HepG2 (cell line): ENCODE measurements around the gene OTOP3. TPM values are rescaled to one million over a fixed set of nuclear protein-coding genes. Genes with fewer than 3 reads are reported as not detected.

Source experiments
- BRD4 ChIP-seq: sonication (generic); formaldehyde crosslinking; IDR thresholded peaks from 2 replicates; pipeline ENCODE4 v1.4.0; 2020; ENCODE audit warnings: missing genetic modification reagents
- FOXA3 ChIP-seq: IDR thresholded peaks from 2 replicates; pipeline ENCODE4 v1.6.1; 2016; ENCODE audit warnings: missing genetic modification reagents, missing compliant biosample characterization
- HNRNPK ChIP-seq: fragments of 200-400 bp; formaldehyde crosslinking; IDR thresholded peaks from 2 replicates; pipeline ENCODE4 v1.6.1; 2018; ENCODE audit warnings: low read length, low read depth, moderate library complexity, mild to moderate bottlenecking; ENCODE audit not compliant: poor library complexity, severe bottlenecking
- NONO ChIP-seq, 2 experiments: fragments of 450-650 bp in 1 of 2; sonication (generic) in 1 of 2; formaldehyde crosslinking in 1 of 2; IDR thresholded peaks in 1 of 2; conservative IDR thresholded peaks in 1 of 2; 2 replicates each; pipeline versions ENCODE4 v1.6.1 to v1.8.0; 2017 to 2022; ENCODE audit warnings: mild to moderate bottlenecking in 1 of 2, missing genetic modification reagents in 1 of 2, moderate library complexity in 1 of 2
- PAX8 ChIP-seq: sonication (generic); formaldehyde crosslinking; IDR thresholded peaks from 2 replicates; pipeline ENCODE4 v1.8.0; 2022; ENCODE audit warnings: mild to moderate bottlenecking, missing genetic modification reagents, borderline replicate concordance
- PHF20 ChIP-seq: sonication (generic); formaldehyde crosslinking; IDR thresholded peaks from 2 replicates; pipeline ENCODE4 v1.5.0; 2020; ENCODE audit warnings: mild to moderate bottlenecking, missing genetic modification reagents
- POLR2A ChIP-seq, 2 experiments: IDR thresholded peaks; 2 replicates each; pipeline ENCODE4 v1.6.1; 2011; ENCODE audit warnings: low read depth in 2 of 2, low read length in 2 of 2, mild to moderate bottlenecking in 1 of 2, moderate library complexity in 1 of 2; ENCODE audit not compliant: insufficient read depth in 1 of 2
- PPARG ChIP-seq: conservative IDR thresholded peaks from 2 replicates; pipeline ENCODE4 v1.6.1; 2016; ENCODE audit warnings: missing biosample characterization, missing genetic modification reagents
- TBX3 ChIP-seq: fragments of 450-650 bp; IDR thresholded peaks from 2 replicates; pipeline ENCODE4 v1.6.1; 2017; ENCODE audit warnings: antibody characterized with exemption, mild to moderate bottlenecking, inconsistent platforms, borderline replicate concordance
- ZNF10 ChIP-seq: sonication (generic); formaldehyde crosslinking; IDR thresholded peaks from 2 replicates; pipeline ENCODE4 v1.4.0; 2020; ENCODE audit warnings: mild to moderate bottlenecking, low read depth, missing genetic modification reagents, borderline replicate concordance
- ZNF580 ChIP-seq: IDR thresholded peaks from 2 replicates; pipeline ENCODE4 v1.6.1; 2016; ENCODE audit warnings: low read depth, borderline replicate concordance
- ZSCAN22 ChIP-seq: sonication (generic); formaldehyde crosslinking; IDR thresholded peaks from 2 replicates; pipeline ENCODE4 v1.4.0; 2020; ENCODE audit warnings: mild to moderate bottlenecking, missing genetic modification reagents
- ZSCAN5A ChIP-seq: sonication (generic); formaldehyde crosslinking; IDR thresholded peaks from 2 replicates; pipeline ENCODE4 v1.8.0; 2022; ENCODE audit warnings: mild to moderate bottlenecking, missing genetic modification reagents, borderline replicate concordance
- polyA plus RNA-seq, 8 experiments: library from polyadenylated mRNA; depleted of rRNA in 3 of 8; stranded (reverse) in 7 of 8; unstranded in 1 of 8; fragments of >200 nt; fragmentation: Illumina TruSeq in 4 of 8; extraction: Trizol in 4 of 8; gene quantifications; 2 replicates each; pipeline versions ENCODE4 v1.2.1 to v1.2.3, GENCODE V29; 2011 to 2016; ENCODE audit warnings: low read depth in 4 of 8, missing spikeins in 1 of 8, mixed read lengths in 1 of 8; ENCODE audit not compliant: insufficient read depth in 1 of 8
- total RNA-seq, 5 experiments: library from RNA; depleted of rRNA; stranded (reverse); fragments of >200 nt; fragmentation: Illumina TruSeq; extraction: Trizol; gene quantifications; 2 replicates each; pipeline ENCODE4 v1.2.3, GENCODE V29; 2016; ENCODE audit warnings: low read depth in 1 of 5
- TF ChIP-seq, protein P1 (sequence below): sonication (generic); formaldehyde crosslinking; IDR thresholded peaks from 2 replicates; pipeline ENCODE4 v1.4.0; 2020; ENCODE audit warnings: missing genetic modification reagents
- TF ChIP-seq, protein P2 (sequence below): sonication (generic); formaldehyde crosslinking; IDR thresholded peaks from 2 replicates; pipeline ENCODE4 v1.5.0; 2020; ENCODE audit warnings: mild to moderate bottlenecking, missing genetic modification reagents
- TF ChIP-seq, protein P3 (sequence below): sonication (generic); formaldehyde crosslinking; IDR thresholded peaks from 2 replicates; pipeline ENCODE4 v1.8.0; 2022; ENCODE audit warnings: low read depth, missing genetic modification reagents
- TF ChIP-seq, protein P4 (sequence below): sonication (generic); formaldehyde crosslinking; IDR thresholded peaks from 2 replicates; pipeline ENCODE4 v1.4.0; 2020; ENCODE audit warnings: missing genetic modification reagents

The OTOP3 gene
- total and polyA plus RNA-seq, 2 of the 13 experiments (the other 11 are each of a cell fraction or from before 2014, with no cell fraction given), result not detected

- TF ChIP-seq ZNF580, result peak; percentile 83; the same call in 1 of the 2 replicates
- TF ChIP-seq, protein P1, sequence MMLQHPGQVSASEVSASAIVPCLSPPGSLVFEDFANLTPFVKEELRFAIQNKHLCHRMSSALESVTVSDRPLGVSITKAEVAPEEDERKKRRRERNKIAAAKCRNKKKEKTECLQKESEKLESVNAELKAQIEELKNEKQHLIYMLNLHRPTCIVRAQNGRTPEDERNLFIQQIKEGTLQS (CRISPR knock-in tag), result 0 out of 2 replicates have a peak, but pooled peaks have one; percentile 29
- TF ChIP-seq, protein P2, sequence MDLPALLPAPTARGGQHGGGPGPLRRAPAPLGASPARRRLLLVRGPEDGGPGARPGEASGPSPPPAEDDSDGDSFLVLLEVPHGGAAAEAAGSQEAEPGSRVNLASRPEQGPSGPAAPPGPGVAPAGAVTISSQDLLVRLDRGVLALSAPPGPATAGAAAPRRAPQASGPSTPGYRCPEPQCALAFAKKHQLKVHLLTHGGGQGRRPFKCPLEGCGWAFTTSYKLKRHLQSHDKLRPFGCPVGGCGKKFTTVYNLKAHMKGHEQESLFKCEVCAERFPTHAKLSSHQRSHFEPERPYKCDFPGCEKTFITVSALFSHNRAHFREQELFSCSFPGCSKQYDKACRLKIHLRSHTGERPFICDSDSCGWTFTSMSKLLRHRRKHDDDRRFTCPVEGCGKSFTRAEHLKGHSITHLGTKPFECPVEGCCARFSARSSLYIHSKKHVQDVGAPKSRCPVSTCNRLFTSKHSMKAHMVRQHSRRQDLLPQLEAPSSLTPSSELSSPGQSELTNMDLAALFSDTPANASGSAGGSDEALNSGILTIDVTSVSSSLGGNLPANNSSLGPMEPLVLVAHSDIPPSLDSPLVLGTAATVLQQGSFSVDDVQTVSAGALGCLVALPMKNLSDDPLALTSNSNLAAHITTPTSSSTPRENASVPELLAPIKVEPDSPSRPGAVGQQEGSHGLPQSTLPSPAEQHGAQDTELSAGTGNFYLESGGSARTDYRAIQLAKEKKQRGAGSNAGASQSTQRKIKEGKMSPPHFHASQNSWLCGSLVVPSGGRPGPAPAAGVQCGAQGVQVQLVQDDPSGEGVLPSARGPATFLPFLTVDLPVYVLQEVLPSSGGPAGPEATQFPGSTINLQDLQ, result 0 out of 2 replicates have a peak, but pooled peaks have one; percentile 45
- no peak for TF ChIP-seq NONO (IDR thresholded peaks at IDR 0.05)
- TF ChIP-seq NONO (CRISPR knock-in tag; conservative IDR thresholded peaks at IDR 0.05), result peak; percentile 78
- no peak for TF ChIP-seq PPARG
- TF ChIP-seq ZSCAN22 (CRISPR knock-in tag), result no peak
- TF ChIP-seq TBX3, result no peak
- TF ChIP-seq ZNF10, result no peak
- TF ChIP-seq PHF20 (CRISPR knock-in tag), result no peak
- no peak for TF ChIP-seq BRD4 (CRISPR knock-in tag)
- TF ChIP-seq, protein P3, sequence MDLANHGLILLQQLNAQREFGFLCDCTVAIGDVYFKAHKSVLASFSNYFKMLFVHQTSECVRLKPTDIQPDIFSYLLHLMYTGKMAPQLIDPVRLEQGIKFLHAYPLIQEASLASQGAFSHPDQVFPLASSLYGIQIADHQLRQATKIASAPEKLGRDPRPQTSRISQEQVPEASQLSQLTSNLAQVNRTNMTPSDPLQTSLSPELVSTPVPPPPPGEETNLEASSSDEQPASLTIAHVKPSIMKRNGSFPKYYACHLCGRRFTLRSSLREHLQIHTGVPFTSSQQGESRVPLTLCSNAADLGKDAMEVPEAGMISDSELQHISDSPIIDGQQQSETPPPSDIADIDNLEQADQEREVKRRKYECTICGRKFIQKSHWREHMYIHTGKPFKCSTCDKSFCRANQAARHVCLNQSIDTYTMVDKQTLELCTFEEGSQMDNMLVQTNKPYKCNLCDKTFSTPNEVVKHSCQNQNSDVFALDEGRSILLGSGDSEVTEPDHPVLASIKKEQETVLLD, result 0 out of 2 replicates have a peak, but pooled peaks have one; percentile 45
- no peak for TF ChIP-seq ZSCAN5A (CRISPR knock-in tag)
- TF ChIP-seq FOXA3 (CRISPR knock-in tag), result 0 out of 2 replicates have a peak, but pooled peaks have one; percentile 21
- no peak for TF ChIP-seq PAX8 (CRISPR knock-in tag)
- TF ChIP-seq, protein P4, sequence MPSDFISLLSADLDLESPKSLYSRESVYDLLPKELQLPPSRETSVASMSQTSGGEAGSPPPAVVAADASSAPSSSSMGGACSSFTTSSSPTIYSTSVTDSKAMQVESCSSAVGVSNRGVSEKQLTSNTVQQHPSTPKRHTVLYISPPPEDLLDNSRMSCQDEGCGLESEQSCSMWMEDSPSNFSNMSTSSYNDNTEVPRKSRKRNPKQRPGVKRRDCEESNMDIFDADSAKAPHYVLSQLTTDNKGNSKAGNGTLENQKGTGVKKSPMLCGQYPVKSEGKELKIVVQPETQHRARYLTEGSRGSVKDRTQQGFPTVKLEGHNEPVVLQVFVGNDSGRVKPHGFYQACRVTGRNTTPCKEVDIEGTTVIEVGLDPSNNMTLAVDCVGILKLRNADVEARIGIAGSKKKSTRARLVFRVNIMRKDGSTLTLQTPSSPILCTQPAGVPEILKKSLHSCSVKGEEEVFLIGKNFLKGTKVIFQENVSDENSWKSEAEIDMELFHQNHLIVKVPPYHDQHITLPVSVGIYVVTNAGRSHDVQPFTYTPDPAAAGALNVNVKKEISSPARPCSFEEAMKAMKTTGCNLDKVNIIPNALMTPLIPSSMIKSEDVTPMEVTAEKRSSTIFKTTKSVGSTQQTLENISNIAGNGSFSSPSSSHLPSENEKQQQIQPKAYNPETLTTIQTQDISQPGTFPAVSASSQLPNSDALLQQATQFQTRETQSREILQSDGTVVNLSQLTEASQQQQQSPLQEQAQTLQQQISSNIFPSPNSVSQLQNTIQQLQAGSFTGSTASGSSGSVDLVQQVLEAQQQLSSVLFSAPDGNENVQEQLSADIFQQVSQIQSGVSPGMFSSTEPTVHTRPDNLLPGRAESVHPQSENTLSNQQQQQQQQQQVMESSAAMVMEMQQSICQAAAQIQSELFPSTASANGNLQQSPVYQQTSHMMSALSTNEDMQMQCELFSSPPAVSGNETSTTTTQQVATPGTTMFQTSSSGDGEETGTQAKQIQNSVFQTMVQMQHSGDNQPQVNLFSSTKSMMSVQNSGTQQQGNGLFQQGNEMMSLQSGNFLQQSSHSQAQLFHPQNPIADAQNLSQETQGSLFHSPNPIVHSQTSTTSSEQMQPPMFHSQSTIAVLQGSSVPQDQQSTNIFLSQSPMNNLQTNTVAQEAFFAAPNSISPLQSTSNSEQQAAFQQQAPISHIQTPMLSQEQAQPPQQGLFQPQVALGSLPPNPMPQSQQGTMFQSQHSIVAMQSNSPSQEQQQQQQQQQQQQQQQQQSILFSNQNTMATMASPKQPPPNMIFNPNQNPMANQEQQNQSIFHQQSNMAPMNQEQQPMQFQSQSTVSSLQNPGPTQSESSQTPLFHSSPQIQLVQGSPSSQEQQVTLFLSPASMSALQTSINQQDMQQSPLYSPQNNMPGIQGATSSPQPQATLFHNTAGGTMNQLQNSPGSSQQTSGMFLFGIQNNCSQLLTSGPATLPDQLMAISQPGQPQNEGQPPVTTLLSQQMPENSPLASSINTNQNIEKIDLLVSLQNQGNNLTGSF (CRISPR knock-in tag), result no peak
- peak; percentile 26 for TF ChIP-seq HNRNPK
- TF ChIP-seq POLR2A (IDR thresholded peaks at IDR 0.05; ENCODE audit: insufficient read depth in 1 of 2, low read depth in 2 of 2, low read length in 2 of 2), result no peak
Observed at GRCh38 chr17:74923538-74924249, 12.0 kb upstream of the OTOP3 start (continued).
